Mucosa of stomach (tissue), 1 donor: ENCODE data around the gene CRYBB1.

Experiments used
- H3K27me3 ChIP-seq: one replicate; pipeline ENCODE4 v1.7.0; 2013; ENCODE audit warnings: mild to moderate bottlenecking, low read length; ENCODE audit not compliant: control insufficient read depth, insufficient read depth
- H3K36me3 ChIP-seq: one replicate; pipeline ENCODE4 v1.7.0; 2013; ENCODE audit warnings: low read length; ENCODE audit not compliant: control insufficient read depth, insufficient read depth
- H3K4me1 ChIP-seq: one replicate; pipeline ENCODE4 v1.7.0; 2013; ENCODE audit warnings: mild to moderate bottlenecking, low read length; ENCODE audit not compliant: control insufficient read depth, insufficient read depth
- H3K4me3 ChIP-seq: one replicate; pipeline ENCODE4 v1.7.0; 2013; ENCODE audit warnings: low read length
- H3K9ac ChIP-seq: one replicate; pipeline ENCODE4 v1.7.0; 2013; ENCODE audit warnings: mild to moderate bottlenecking, low read length, moderate library complexity
- H3K9me3 ChIP-seq: one replicate; pipeline ENCODE4 v1.7.0; 2013; ENCODE audit warnings: mild to moderate bottlenecking, low read length, moderate library complexity; ENCODE audit not compliant: control insufficient read depth
- donor health status: Pancreatic carcinoma.

CRYBB1 gene

GRCh38 chr22:26612652-26613051, 5.2 kb downstream of the CRYBB1 start:
- Histone ChIP-seq H3K4me3 (no peak overlapping the region), H3K27me3 (peaks cover 4% of the 10 kb centered on the region), H3K4me1 (no peaks in the 10 kb centered on the region), H3K9me3 (no peaks in the 10 kb centered on the region), H3K36me3 (no peaks in the 10 kb centered on the region), H3K9ac (no peak overlapping the region)

- H3K9me3 ChIP-seq, result no peaks in the 10 kb centered on the region
- H3K27me3 ChIP-seq, result peaks cover 4% of the 10 kb centered on the region
These were observed 6.8 kb downstream of the CRYBB1 start for GRCh38 chr22:26610996-26611395.

GRCh38 chr22:26610072-26610958, 7.5 kb downstream of the CRYBB1 start:
- Histone ChIP-seq H3K9ac (no peak overlapping the region), H3K36me3 (no peaks in the 10 kb centered on the region), H3K27me3 (peaks cover 4% of the 10 kb centered on the region), H3K4me3 (no peak overlapping the region), H3K9me3 (no peaks in the 10 kb centered on the region), H3K4me1 (no peaks in the 10 kb centered on the region)

More at GRCh38 chr22:26610996-26611395, 6.8 kb downstream of the CRYBB1 start:
- no peaks in the 10 kb centered on the region for H3K4me1 ChIP-seq
- H3K36me3 ChIP-seq, result no peaks in the 10 kb centered on the region
- no peak overlapping the region for H3K4me3 ChIP-seq
- H3K9ac ChIP-seq, result no peak overlapping the region

- Histone ChIP-seq H3K9me3 (no peaks in the 10 kb centered on the region), H3K27me3 (peaks cover 4% of the 10 kb centered on the region), H3K4me1 (no peaks in the 10 kb centered on the region), H3K4me3 (no peak overlapping the region), H3K9ac (no peak overlapping the region), H3K36me3 (no peaks in the 10 kb centered on the region)
These were observed 8.5 kb downstream of the CRYBB1 start for GRCh38 chr22:26609287-26609686.

- Histone ChIP-seq H3K36me3 (no peaks in the 10 kb centered on the region), H3K4me1 (no peaks in the 10 kb centered on the region), H3K27me3 (peaks cover 4% of the 10 kb centered on the region), H3K9ac (no peak overlapping the region), H3K4me3 (no peak overlapping the region), H3K9me3 (no peaks in the 10 kb centered on the region)
These were observed 9.7 kb downstream of the CRYBB1 start for GRCh38 chr22:26608129-26608528.

GRCh38 chr22:26606611-26607010, 11.2 kb downstream of the CRYBB1 start:
- H3K27me3 ChIP-seq, result peaks cover 4% of the 10 kb centered on the region
- no peak overlapping the region for H3K4me3 ChIP-seq
- H3K36me3 ChIP-seq, result no peaks in the 10 kb centered on the region
- no peaks in the 10 kb centered on the region for H3K9me3 ChIP-seq
- H3K4me1 ChIP-seq, result no peaks in the 10 kb centered on the region
- H3K9ac ChIP-seq, result no peak overlapping the region

- no peak overlapping the region for H3K4me3 ChIP-seq
- H3K9me3 ChIP-seq, result no peaks in the 10 kb centered on the region
- no peak overlapping the region for H3K9ac ChIP-seq
- H3K36me3 ChIP-seq, result no peaks in the 10 kb centered on the region
- H3K4me1 ChIP-seq, result no peaks in the 10 kb centered on the region
- H3K27me3 ChIP-seq, result peaks cover 9% of the 10 kb centered on the region
These were observed 13.5 kb downstream of the CRYBB1 start for GRCh38 chr22:26604368-26604767.

GRCh38 chr22:26602127-26602526, 15.7 kb downstream of the CRYBB1 start:
- Histone ChIP-seq H3K9me3 (no peaks in the 10 kb centered on the region), H3K4me1 (no peaks in the 10 kb centered on the region), H3K36me3 (no peaks in the 10 kb centered on the region), H3K4me3 (no peak overlapping the region), H3K27me3 (peaks cover 5% of the 10 kb centered on the region), H3K9ac (no peak overlapping the region)

GRCh38 chr22:26601726-26602125, 16.1 kb downstream of the CRYBB1 start:
- Histone ChIP-seq H3K4me1 (no peaks in the 10 kb centered on the region), H3K4me3 (no peak overlapping the region), H3K9ac (no peak overlapping the region), H3K9me3 (no peaks in the 10 kb centered on the region), H3K27me3 (peaks cover 5% of the 10 kb centered on the region), H3K36me3 (no peaks in the 10 kb centered on the region)

GRCh38 chr22:26599505-26599904, 18.3 kb downstream of the CRYBB1 start:
- H3K9me3 ChIP-seq, result no peaks in the 10 kb centered on the region
- peaks cover 5% of the 10 kb centered on the region for H3K27me3 ChIP-seq
- no peak overlapping the region for H3K9ac ChIP-seq
- H3K4me3 ChIP-seq, result no peak overlapping the region
- no peaks in the 10 kb centered on the region for H3K4me1 ChIP-seq
- no peaks in the 10 kb centered on the region for H3K36me3 ChIP-seq

GRCh38 chr22:26597480-26597879, 20.3 kb downstream of the CRYBB1 start:
- Histone ChIP-seq H3K4me3 (no peak overlapping the region), H3K9me3 (no peaks in the 10 kb centered on the region), H3K4me1 (no peaks in the 10 kb centered on the region), H3K27me3 (peaks cover 5% of the 10 kb centered on the region), H3K9ac (no peak overlapping the region), H3K36me3 (no peaks in the 10 kb centered on the region)

- H3K9ac ChIP-seq, result no peak overlapping the region
- H3K4me1 ChIP-seq, result no peaks in the 10 kb centered on the region
- peaks cover 5% of the 10 kb centered on the region for H3K27me3 ChIP-seq
- no peaks in the 10 kb centered on the region for H3K9me3 ChIP-seq
- no peaks in the 10 kb centered on the region for H3K36me3 ChIP-seq
- no peak overlapping the region for H3K4me3 ChIP-seq
These were observed 20.8 kb downstream of the CRYBB1 start for GRCh38 chr22:26597026-26597425.
